DND-41 (cell line): ENCODE data around the gene CER1.

Experiments used
- ATAC-seq: fragments of 200-7000 bp; cut with Tn5 transposase; 3 replicates; pipeline ENCODE4 v1.9.1; 2021; ENCODE audit warnings: low read depth; ENCODE audit not compliant: insufficient read depth
- DNase-seq: peaks from one replicate; pipeline ENCODE4 v3.0.0-alpha.2; 2020
- H2AFZ ChIP-seq: 2 replicates; pipeline ENCODE4 v1.6.0; 2012; ENCODE audit warnings: low read depth, low read length
- H3K27ac ChIP-seq: 2 replicates; pipeline ENCODE4 v1.5.1; 2012; ENCODE audit warnings: low read length, inconsistent platforms
- H3K27me3 ChIP-seq: fragments of 200-600 bp; sonication (generic); 2 replicates; pipeline ENCODE4 v1.6.0; 2012; ENCODE audit warnings: low read length, mild to moderate bottlenecking, inconsistent platforms; ENCODE audit not compliant: insufficient read depth, poor library complexity
- H3K36me3 ChIP-seq: 2 replicates; pipeline ENCODE4 v1.5.1; 2012; ENCODE audit warnings: low read length, inconsistent platforms; ENCODE audit not compliant: insufficient read depth
- H3K4me1 ChIP-seq: 2 replicates; pipeline ENCODE4 v1.5.1; 2012; ENCODE audit warnings: mild to moderate bottlenecking, low read length; ENCODE audit not compliant: insufficient read depth
- H3K4me2 ChIP-seq: 2 replicates; pipeline ENCODE4 v1.6.0; 2012; ENCODE audit warnings: mild to moderate bottlenecking, moderate library complexity, low read length, inconsistent platforms; ENCODE audit not compliant: insufficient read depth
- H3K4me3 ChIP-seq, 2 experiments: fragments of 200-600 bp in 1 of 2; shearing (Covaris generic) in 1 of 2; 2 replicates each; pipeline ENCODE4 v1.5.1; 2012 to 2016; ENCODE audit warnings: inconsistent platforms in 2 of 2, low read length in 2 of 2, mild to moderate bottlenecking in 2 of 2, low read depth in 1 of 2, moderate library complexity in 1 of 2
- H3K79me2 ChIP-seq: 2 replicates; pipeline ENCODE4 v1.6.0; 2012; ENCODE audit warnings: low read length, inconsistent platforms; ENCODE audit not compliant: insufficient read depth
- H3K9ac ChIP-seq: 2 replicates; pipeline ENCODE4 v1.6.0; 2012; ENCODE audit warnings: low read depth, mild to moderate bottlenecking, inconsistent platforms, low read length, moderate library complexity
- H3K9me3 ChIP-seq: 2 replicates; pipeline ENCODE4 v1.5.1; 2012; ENCODE audit warnings: low read length, moderate library complexity, mild to moderate bottlenecking, inconsistent platforms; ENCODE audit not compliant: insufficient read depth, severe bottlenecking
- H4K20me1 ChIP-seq: 2 replicates; pipeline ENCODE4 v1.6.0; 2012; ENCODE audit warnings: low read length; ENCODE audit not compliant: insufficient read depth
- EZH2 ChIP-seq: IDR thresholded peaks from 3 replicates; pipeline ENCODE4 v1.6.1; 2012; ENCODE audit warnings: borderline replicate concordance, low read depth, mild to moderate bottlenecking, moderate library complexity, low read length, inconsistent platforms; ENCODE audit not compliant: severe bottlenecking
- TF ChIP-seq, protein P1 (sequence below): IDR thresholded peaks from 2 replicates; pipeline ENCODE4 v1.5.1; 2012; ENCODE audit warnings: borderline replicate concordance, low read length, moderate library complexity, mild to moderate bottlenecking; ENCODE audit not compliant: poor library complexity, severe bottlenecking; ENCODE audit errors: extremely low read depth

Gene CER1

DNA sequence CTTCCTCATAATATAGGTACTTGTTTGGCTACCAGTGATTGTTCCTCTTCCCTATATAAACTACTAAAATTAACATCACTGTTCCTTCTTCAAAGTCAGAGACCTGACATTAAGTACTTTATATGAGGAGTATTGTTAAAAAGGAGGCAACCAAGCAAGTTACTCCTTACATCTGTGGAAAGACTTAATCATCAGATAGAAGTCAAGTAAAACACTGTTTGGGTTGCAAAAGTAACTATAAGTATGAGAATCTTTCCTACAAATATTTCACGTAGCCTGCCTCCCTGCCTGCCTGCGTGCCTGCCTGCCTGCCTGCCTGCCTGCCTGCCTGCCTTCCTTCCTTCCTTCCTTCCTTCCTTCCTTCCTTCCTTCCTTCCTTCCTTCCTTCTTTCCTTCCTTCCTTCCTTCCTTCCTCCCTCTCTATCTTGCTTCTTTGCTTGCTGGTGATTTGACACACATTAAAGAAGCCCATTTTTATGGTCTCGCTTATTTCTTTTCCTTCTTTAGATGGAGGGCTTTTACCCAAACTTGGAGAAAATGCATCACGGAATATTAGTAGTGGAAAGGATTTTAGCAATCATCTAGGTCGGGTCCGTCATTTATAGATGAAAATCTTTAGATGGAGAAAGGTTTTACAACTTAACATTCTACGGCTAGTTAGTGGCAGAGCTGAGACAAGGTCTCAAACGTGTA lies 3.2 kb downstream of the CER1 start:
- H3K36me3 ChIP-seq, result no peaks in the 10 kb centered on the region
- no peaks in the 10 kb centered on the region for H3K79me2 ChIP-seq
- no peaks in the 10 kb centered on the region for H4K20me1 ChIP-seq
- ATAC-seq (no peak), DNase-seq (no peak)
- no peak overlapping the region for H3K27ac ChIP-seq
- H3K27me3 ChIP-seq, result no peaks in the 10 kb centered on the region
- no peak overlapping the region for H2AFZ ChIP-seq
- no peak overlapping the region for H3K4me2 ChIP-seq
- H3K9me3 ChIP-seq, result no peaks in the 10 kb centered on the region
- H3K9ac ChIP-seq, result no peak overlapping the region
- TF ChIP-seq, protein P1, sequence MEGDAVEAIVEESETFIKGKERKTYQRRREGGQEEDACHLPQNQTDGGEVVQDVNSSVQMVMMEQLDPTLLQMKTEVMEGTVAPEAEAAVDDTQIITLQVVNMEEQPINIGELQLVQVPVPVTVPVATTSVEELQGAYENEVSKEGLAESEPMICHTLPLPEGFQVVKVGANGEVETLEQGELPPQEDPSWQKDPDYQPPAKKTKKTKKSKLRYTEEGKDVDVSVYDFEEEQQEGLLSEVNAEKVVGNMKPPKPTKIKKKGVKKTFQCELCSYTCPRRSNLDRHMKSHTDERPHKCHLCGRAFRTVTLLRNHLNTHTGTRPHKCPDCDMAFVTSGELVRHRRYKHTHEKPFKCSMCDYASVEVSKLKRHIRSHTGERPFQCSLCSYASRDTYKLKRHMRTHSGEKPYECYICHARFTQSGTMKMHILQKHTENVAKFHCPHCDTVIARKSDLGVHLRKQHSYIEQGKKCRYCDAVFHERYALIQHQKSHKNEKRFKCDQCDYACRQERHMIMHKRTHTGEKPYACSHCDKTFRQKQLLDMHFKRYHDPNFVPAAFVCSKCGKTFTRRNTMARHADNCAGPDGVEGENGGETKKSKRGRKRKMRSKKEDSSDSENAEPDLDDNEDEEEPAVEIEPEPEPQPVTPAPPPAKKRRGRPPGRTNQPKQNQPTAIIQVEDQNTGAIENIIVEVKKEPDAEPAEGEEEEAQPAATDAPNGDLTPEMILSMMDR, result no peak
- no peak for TF ChIP-seq EZH2
- no peaks in the 10 kb centered on the region for H3K4me1 ChIP-seq
- H3K4me3 ChIP-seq, result no peak overlapping the region

DNA sequence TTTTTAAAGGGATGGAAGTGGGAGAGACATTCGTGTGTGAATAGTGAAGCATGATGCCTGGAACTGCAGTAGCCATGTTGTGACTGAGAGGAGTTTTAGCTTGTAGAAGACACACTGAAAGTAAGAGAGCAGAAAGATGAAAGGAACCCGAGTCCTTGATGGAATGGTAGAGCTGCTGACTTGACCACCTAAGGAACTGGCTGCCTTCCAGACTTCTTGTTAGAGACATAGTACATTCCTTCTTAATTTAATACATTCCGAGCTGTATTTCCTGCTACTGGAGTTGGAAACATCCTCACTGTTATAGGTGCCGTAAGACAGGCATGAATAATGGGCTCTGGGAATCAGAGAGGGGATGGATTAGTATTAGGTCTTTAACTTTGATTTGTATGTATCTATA lies 7.4 kb downstream of the CER1 start:
- Histone ChIP-seq H3K4me2 (no peak overlapping the region), H3K9ac (no peak overlapping the region), H4K20me1 (no peaks in the 10 kb centered on the region), H3K9me3 (no peaks in the 10 kb centered on the region), H3K27me3 (no peaks in the 10 kb centered on the region), H3K4me1 (no peaks in the 10 kb centered on the region), H3K79me2 (no peaks in the 10 kb centered on the region), H2AFZ (no peak overlapping the region), H3K4me3 (no peak overlapping the region), H3K27ac (no peak overlapping the region), H3K36me3 (no peaks in the 10 kb centered on the region)
- DNase-seq (no peak), ATAC-seq (no peak)
- TF ChIP-seq EZH2, result no peak
- TF ChIP-seq, protein P1, result no peak

DNA sequence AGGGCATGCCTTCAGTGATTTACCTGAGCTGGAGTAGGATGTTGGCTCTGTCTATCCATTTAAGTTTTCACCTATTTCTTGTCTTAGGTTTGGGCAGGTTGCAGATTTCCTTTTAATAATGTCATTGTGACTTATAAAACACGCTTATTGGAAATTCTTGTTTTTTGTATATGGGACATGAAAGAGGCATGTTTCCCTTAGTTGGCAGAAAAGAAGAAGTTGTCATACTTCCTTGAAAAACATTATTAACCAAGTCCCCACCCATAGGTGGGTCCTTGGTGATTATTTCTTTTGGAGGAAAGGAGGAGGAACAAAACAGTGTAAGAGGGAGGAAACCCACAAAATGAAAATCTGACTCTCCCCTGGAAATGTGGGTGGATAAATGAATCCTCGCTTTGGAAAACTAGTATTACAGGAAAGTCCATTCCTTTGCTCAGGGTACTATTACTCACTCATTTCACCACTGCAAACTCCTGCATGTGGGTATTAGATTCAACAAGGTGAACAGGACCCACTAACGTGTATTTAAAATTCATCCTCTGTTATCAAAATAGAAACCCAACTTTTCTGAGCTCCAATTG lies 9.3 kb downstream of the CER1 start:
- Histone ChIP-seq H3K79me2 (no peaks in the 10 kb centered on the region), H3K36me3 (no peaks in the 10 kb centered on the region), H3K4me2 (no peak overlapping the region), H3K9me3 (no peaks in the 10 kb centered on the region), H4K20me1 (no peaks in the 10 kb centered on the region), H3K4me3 (no peak overlapping the region), H3K27me3 (no peaks in the 10 kb centered on the region), H3K9ac (no peak overlapping the region), H2AFZ (no peak overlapping the region), H3K27ac (no peak overlapping the region), H3K4me1 (no peaks in the 10 kb centered on the region)
- no peak for DNase-seq
- TF ChIP-seq, protein P1, result no peak
- no peak for TF ChIP-seq EZH2
- ATAC-seq, result no peak
